ENCODE results near the gene SMOC2.

The SMOC2 gene

GRCh38 chr6:168600381-168600780 is 159.4 kb downstream of the SMOC2 start:
- no peak for TF ChIP-seq CTCF (IDR thresholded peaks at IDR 0.05; ENCODE audit: low read depth, low read length)
- no peak for DNase-seq (ENCODE audit: extremely low read depth, low read depth)

- no peak for TF ChIP-seq CTCF (IDR thresholded peaks at IDR 0.05; ENCODE audit: low read depth, low read length)
- no peak for DNase-seq (ENCODE audit: extremely low read depth, low read depth)
Observed at GRCh38 chr6:168601111-168601510, 160.1 kb downstream of the SMOC2 start.

- DNase-seq (ENCODE audit: extremely low read depth, low read depth): no peak
Observed at GRCh38 chr6:168601546-168601945, 160.6 kb downstream of the SMOC2 start.

GRCh38 chr6:168602576-168602975 is 161.6 kb downstream of the SMOC2 start:
- no peak for DNase-seq (ENCODE audit: extremely low read depth, low read depth)
- TF ChIP-seq CTCF (IDR thresholded peaks at IDR 0.05; ENCODE audit: low read depth, low read length): no peak

More at GRCh38 chr6:168601546-168601945, 160.6 kb downstream of the SMOC2 start:
- no peak for TF ChIP-seq CTCF (IDR thresholded peaks at IDR 0.05; ENCODE audit: low read depth, low read length)

GRCh38 chr6:168603234-168603633 is 162.2 kb downstream of the SMOC2 start:
- TF ChIP-seq CTCF (IDR thresholded peaks at IDR 0.05; ENCODE audit: low read depth, low read length): no peak
- DNase-seq (ENCODE audit: extremely low read depth, low read depth): no peak

- DNase-seq (ENCODE audit: extremely low read depth, low read depth): no peak
- no peak for TF ChIP-seq CTCF (IDR thresholded peaks at IDR 0.05; ENCODE audit: low read depth, low read length)
Observed at GRCh38 chr6:168605964-168606363, 165.0 kb downstream of the SMOC2 start.

- no peak for TF ChIP-seq CTCF (IDR thresholded peaks at IDR 0.05; ENCODE audit: low read depth, low read length)
- DNase-seq (ENCODE audit: extremely low read depth, low read depth): no peak
Observed at GRCh38 chr6:168606722-168607121, 165.7 kb downstream of the SMOC2 start.

Measured in AG09319 (cell line).